Ecto neural progenitor cell (in vitro differentiated cells): ENCODE measurements around the gene TAAR5.
"Not testable (repeated sequence)": the region's sequence is repeated elsewhere in the genome, so short reads cannot be mapped to it uniquely, and the experiment has no call there.

Experiments used
- DNase-seq: peaks from one replicate; pipeline ENCODE4 v3.0.0-alpha.2; 2018; ENCODE audit warnings: low spot score

Gene TAAR5

DNA sequence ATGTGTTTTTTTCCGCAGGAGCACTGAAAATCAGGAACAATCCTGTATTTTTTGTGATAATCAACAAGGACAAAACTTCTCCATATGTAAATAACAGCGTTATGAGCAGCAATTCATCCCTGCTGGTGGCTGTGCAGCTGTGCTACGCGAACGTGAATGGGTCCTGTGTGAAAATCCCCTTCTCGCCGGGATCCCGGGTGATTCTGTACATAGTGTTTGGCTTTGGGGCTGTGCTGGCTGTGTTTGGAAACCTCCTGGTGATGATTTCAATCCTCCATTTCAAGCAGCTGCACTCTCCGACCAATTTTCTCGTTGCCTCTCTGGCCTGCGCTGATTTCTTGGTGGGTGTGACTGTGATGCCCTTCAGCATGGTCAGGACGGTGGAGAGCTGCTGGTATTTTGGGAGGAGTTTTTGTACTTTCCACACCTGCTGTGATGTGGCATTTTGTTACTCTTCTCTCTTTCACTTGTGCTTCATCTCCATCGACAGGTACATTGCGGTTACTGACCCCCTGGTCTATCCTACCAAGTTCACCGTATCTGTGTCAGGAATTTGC is 19.2 kb downstream of the TAAR5 start, which contains the start of gene TAAR6:
Gene TAAR6, plus strand, starts transcription at position 102 of the 557 bp plus-strand sequence. Its CDS starts 0 bp downstream, at position 102.
- no peak for DNase-seq

DNA sequence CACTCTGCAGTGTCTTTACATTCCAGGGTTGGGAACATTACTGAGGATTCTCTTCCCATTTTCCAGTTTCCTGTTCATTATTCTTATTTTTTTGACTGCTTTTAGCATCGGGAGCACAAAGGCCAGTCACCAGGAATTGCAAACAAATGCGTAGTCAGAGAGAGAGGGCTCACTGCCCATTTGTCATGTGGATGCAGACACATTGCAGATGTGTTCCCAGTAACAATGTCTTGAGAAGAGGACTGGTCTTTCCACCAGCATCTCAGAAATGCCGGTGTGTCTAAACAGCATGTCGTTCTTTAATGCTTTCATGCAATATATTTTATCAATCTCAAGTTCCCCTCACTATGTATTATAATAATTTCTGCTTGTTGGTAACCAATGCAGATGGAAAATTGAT is 20.4 kb downstream of the TAAR5 start:
- DNase-seq: no peak

DNA sequence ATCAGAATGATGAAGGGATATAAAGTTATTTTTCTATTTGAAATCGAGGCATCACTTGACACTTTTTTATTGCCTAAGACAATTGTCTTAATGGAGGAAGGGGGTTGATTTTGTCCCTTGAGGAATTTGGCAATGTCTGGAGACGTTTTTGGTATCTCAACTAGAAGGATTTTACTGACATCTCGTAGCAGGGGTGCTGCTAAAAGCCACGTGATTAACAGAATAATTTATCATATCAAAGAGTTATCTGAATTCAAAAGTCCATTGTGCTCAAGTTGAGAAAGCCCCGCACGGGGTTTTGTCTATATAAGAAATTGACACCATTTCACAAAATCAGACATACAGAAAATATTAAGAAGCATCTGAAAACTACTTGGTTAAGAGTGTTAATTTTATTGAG is 20.9 kb downstream of the TAAR5 start:
- no peak for DNase-seq

DNA sequence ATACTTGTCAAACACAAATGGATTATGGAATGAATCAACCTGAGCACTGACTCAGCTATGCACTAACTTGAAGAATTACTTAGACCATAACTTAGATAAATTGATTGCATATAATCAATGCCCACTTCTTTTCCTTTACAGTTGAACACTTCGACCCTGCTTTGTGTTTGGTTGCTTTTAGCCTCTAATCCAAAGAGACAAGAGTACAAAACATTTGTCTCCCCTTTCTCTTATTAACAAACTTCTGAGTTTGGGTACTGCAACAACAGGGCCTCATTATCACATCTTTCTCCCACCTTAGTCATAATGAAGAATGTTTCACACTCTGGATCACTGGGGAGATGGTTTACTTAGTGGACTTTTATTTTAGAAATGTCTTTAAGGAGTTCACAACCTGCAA is 22.0 kb downstream of the TAAR5 start:
- no peak for DNase-seq

DNA sequence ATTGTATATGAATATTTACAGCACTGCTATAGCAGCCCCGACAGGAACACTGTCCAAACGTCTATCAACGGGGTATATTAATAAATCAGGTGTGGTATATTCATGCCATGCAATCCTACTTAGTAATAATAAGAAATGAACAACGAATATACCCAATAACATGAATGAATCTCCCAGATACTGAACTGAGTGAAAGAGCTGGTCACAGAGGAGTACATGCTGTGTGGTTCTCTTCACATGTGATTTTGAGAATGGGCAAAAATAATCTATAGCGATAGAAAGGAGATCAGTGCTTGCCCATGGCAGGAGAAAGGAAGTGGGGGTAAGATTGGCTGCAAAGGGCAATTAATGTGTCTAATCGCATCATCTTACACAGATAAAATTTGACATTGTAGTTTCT is 23.1 kb downstream of the TAAR5 start:
- no peak for DNase-seq

DNA sequence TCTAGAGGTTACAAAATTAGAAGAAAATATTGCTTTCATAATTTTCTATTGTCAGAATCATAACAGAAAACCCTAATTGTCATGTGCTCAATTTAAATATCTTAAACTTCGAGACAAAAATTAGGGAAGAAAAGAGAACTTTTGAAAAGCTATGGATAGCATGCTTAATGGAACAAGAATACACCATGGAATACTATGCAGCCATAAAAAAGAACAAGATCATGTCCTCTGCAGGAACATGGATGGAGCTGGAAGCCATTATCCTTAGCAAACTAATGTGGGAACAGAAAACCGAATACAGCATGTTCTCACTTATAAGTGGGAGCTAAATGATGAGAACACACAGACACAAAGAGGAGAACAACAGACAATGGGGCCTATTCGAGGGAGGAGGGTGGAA is 29.5 kb downstream of the TAAR5 start:
- DNase-seq: not testable (repeated sequence)

DNA sequence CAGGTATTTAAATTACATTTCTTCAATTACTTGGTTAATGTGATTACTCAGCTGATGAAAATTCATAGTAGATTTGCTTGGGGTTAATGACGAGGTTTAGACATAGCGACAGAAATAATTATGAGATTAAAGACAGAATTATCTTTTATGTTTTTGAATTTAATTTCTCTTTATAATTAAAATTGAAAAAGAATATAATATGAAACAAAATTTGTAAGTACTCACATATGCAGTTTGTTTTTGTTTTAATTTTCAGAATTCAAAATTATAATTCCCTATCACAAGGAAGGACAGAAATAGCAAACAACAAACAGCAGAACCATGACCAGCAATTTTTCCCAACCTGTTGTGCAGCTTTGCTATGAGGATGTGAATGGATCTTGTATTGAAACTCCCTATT is 37.2 kb downstream of the TAAR5 start, which contains the start of gene TAAR8:
Gene TAAR8, plus strand, starts transcription at position 301 of the 400 bp plus-strand sequence. Its CDS starts 21 bp downstream, at position 322.
- no peak for DNase-seq

DNA sequence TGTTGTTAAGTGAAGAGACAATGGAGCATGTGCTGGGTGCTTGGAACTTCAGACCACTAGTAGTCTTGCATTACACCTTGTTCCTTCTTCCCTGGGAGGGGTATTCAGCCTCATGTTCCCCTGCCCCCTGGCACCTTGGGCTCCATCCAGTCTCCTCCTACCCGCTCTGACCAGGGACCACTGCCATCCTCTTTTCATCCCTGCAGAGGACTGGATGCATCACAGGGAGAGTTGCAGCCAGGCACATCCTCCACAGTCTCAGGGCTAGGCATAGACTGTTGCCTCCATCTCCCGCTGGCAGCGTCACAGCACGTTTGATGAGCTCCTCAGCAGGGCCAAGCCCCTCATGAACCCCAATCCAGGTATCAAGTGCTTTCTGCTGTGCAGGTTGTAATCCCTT is 38.3 kb downstream of the TAAR5 start:
- DNase-seq: no peak

DNA sequence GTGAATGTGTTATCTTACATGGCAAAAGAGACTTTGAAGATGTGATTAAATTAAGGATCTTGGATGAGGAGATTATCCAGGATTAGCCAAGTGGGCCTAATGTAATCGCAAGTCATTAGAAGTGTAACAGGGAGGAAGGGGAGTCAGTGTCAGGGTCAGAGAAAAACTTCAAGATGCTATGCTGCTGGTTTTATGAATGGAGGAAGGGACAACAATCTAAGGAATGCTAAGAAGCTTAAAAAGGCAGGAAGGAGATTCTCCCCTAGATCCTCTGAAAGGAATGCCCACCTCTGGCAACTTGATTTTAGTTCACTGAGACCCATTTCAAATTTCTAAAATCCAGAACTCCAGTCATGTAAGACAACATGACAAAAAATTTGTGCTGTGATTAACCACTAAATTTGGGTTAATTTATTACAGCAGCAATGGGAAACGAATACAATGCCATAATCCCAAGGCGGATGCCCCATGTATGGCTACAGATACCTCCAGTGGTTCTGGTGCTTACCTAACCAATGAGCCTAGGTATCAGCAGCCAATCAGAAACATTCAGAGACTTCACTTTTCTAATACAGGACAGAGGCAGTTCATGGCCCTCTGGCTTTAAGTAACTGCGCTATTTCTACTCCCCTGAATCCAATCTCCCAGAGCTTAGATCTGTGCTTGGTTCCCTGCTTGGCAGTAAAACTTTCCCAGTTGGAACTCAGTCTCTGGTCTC is 40.6 kb downstream of the TAAR5 start:
- no peak for DNase-seq

DNA sequence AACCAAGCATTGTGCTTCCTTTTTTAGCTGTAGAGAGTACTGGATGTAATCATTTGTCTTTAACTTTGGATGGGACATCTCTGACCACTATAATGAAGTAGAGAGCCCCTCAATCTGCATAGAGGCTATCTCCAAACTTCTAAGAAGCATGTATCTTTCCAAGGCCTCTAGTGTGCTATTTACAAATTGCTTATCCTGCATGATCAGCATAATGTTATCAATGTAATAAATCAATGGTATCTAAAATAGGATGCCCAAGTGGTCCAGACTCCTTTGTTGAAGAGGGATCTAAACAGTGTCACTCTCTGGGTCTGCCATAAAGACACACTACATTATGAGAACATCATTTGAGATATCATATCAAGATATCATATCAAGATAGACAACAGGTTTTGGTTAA is 44.7 kb downstream of the TAAR5 start:
- DNase-seq: no peak
